ENCODE data around the gene PFKP. TPM values are rescaled to one million over a fixed set of nuclear protein-coding genes. Genes with fewer than 3 reads are reported as not detected.
A peak's percentile ranks its signal among the peaks of the same experiment; 100 is the strongest.
"Not testable (repeated sequence)": the region's sequence is repeated elsewhere in the genome, so short reads cannot be mapped to it uniquely, and the experiment has no call there.

PFKP gene
- total RNA-seq, 1 donor from 2014 or later: 52.3 TPM

DNA sequence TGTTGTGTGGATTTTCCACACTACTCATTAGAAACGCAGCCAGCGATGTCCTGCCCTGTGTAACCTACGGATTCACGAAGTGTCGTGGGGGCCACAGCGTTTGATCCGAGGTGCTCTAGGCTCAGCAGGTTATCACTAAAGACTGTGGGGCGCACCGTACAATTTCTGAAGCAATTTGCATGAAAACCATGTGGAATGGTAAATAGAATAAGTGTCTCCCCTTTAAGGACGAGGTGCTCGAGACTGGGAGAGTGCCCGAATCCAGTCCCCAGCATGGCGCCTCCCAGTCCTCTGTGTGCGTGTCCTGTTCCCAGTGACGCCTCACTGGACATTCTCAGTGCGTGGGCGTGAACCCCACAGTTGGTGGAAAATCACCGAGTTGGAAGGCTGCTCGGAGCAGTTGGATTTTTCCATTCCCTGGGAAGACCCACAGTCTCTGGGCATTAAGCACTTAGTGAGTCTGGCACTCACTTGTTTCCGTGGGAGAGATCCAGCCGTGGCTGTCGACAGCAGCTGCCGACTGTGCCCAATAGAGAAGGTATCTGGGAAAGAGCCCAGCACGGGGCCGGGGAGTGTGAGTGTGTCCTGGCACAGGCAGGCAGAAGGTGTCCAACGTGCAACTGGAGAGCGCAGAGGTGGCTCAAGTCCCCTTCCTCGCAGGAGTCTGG is 37.0 kb downstream of the PFKP start:
- H3K4me1 Mint-ChIP-seq (ENCODE audit: unreplicated experiment): peaks cover 5% of the 10 kb centered on the region
- peaks cover 33% of the 10 kb centered on the region for H3K36me3 Mint-ChIP-seq (ENCODE audit: low read depth, unreplicated experiment)
- H3K4me3 Mint-ChIP-seq (ENCODE audit: unreplicated experiment): no peak overlapping the region
- TF ChIP-seq, protein P1, sequence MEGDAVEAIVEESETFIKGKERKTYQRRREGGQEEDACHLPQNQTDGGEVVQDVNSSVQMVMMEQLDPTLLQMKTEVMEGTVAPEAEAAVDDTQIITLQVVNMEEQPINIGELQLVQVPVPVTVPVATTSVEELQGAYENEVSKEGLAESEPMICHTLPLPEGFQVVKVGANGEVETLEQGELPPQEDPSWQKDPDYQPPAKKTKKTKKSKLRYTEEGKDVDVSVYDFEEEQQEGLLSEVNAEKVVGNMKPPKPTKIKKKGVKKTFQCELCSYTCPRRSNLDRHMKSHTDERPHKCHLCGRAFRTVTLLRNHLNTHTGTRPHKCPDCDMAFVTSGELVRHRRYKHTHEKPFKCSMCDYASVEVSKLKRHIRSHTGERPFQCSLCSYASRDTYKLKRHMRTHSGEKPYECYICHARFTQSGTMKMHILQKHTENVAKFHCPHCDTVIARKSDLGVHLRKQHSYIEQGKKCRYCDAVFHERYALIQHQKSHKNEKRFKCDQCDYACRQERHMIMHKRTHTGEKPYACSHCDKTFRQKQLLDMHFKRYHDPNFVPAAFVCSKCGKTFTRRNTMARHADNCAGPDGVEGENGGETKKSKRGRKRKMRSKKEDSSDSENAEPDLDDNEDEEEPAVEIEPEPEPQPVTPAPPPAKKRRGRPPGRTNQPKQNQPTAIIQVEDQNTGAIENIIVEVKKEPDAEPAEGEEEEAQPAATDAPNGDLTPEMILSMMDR (IDR thresholded peaks at IDR 0.05; ENCODE audit: unreplicated experiment): no peak
- DNase-seq (ENCODE audit: low spot score): no peak
- H3K27me3 Mint-ChIP-seq (ENCODE audit: unreplicated experiment): peaks cover 3% of the 10 kb centered on the region
- H3K27ac Mint-ChIP-seq (ENCODE audit: unreplicated experiment): no peak overlapping the region
- no peaks in the 10 kb centered on the region for H3K9me3 Mint-ChIP-seq (ENCODE audit: unreplicated experiment)

DNA sequence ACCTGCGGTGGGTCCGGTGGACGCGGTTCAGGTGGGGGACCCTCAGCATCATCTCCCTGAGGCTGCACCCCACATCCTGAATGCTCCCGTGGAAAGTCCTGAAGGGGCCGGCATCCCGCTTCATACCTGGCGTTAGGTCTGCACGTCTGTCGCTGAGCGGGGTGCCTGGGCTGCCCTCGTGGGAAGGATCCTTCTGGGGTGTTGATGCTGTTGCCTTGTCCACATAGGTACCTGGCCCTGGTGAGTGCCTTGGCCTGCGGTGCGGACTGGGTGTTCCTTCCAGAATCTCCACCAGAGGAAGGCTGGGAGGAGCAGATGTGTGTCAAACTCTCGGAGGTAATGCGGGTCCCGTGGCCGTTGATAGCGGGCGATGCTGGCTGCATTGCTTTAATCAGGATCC is 37.8 kb downstream of the PFKP start:
- Mint-ChIP-seq H3K27me3 (ENCODE audit: unreplicated experiment) (peaks cover 5% of the 10 kb centered on the region), H3K4me1 (ENCODE audit: unreplicated experiment) (peaks cover 5% of the 10 kb centered on the region), H3K36me3 (ENCODE audit: low read depth, unreplicated experiment) (peaks cover 27% of the 10 kb centered on the region), H3K9me3 (ENCODE audit: unreplicated experiment) (no peaks in the 10 kb centered on the region), H3K27ac (ENCODE audit: unreplicated experiment) (no peak overlapping the region), H3K4me3 (ENCODE audit: unreplicated experiment) (no peak overlapping the region)
- TF ChIP-seq, protein P1 (IDR thresholded peaks at IDR 0.05; ENCODE audit: unreplicated experiment): no peak
- DNase-seq (ENCODE audit: low spot score): no peak

DNA sequence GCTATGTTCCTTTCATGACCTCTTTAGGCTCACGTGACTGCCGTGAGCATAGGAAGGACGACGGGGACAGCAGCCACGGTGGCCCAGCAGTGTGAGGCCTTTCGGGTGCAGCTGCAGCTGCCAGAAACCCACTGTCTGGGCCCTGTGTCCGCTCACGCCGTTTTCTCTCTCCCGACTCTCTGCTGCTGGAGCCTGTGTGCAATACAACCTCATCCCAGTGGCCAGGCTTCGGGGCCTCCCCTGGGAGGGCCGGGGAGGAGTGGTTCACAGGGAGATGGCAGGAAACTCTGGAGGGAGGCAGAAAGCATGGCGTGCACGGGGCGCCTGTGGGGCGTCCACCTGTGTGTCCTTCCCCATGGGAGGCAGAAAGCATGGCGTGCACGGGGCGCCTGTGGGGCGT is 38.6 kb downstream of the PFKP start:
- Mint-ChIP-seq H3K4me1 (ENCODE audit: unreplicated experiment) (peaks cover 5% of the 10 kb centered on the region), H3K9me3 (ENCODE audit: unreplicated experiment) (no peaks in the 10 kb centered on the region), H3K27ac (ENCODE audit: unreplicated experiment) (no peak overlapping the region), H3K36me3 (ENCODE audit: low read depth, unreplicated experiment) (peaks cover 29% of the 10 kb centered on the region), H3K27me3 (ENCODE audit: unreplicated experiment) (peaks cover 5% of the 10 kb centered on the region), H3K4me3 (ENCODE audit: unreplicated experiment) (no peak overlapping the region)
- DNase-seq (ENCODE audit: low spot score): no peak
- TF ChIP-seq, protein P1 (IDR thresholded peaks at IDR 0.05; ENCODE audit: unreplicated experiment): no peak

DNA sequence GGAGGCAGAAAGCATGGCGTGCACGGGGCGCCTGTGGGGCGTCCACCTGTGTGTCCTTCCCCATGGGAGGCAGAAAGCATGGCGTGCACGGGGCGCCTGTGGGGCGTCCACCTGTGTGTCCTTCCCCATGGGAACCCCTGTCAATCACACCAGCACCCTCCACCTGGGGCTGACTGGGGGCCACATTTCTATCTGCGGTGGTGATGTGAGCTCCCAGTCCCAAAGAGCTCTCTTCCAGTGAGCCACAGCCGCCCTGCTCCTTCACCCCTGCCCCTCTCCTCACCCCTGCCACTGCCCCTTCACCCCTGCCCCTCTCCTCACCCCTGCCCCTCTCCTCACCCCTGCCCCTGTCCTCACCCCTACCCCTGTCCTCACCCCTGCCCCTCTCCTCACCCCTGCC is 39.0 kb downstream of the PFKP start:
- H3K9me3 Mint-ChIP-seq (ENCODE audit: unreplicated experiment); H3K4me3 Mint-ChIP-seq (ENCODE audit: unreplicated experiment); H3K27ac Mint-ChIP-seq (ENCODE audit: unreplicated experiment); DNase-seq (ENCODE audit: low spot score); H3K27me3 Mint-ChIP-seq (ENCODE audit: unreplicated experiment); H3K4me1 Mint-ChIP-seq (ENCODE audit: unreplicated experiment): not testable (repeated sequence)
- H3K36me3 Mint-ChIP-seq (ENCODE audit: low read depth, unreplicated experiment): peaks cover 33% of the 10 kb centered on the region

DNA sequence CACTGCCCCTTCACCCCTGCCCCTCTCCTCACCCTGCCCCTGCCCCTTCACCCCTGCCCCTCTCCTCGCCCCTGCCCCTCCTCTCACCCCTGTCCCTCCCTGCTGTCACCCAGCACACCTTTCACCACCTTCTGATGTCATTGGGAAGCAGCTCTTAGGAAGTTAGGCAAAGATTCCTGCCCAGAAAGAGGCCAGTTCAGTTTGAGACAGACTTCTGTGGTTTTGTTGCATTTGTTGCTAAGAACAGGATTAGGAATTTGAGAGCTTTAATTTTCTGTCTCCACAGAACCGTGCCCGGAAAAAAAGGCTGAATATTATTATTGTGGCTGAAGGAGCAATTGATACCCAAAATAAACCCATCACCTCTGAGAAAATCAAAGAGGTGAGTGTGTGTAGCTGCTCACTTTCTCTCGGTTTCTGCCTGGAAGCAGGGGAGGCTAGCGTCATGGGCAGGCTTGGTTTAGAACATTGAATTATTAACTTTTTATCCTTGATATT is 39.6 kb downstream of the PFKP start:
- Mint-ChIP-seq H3K36me3 (ENCODE audit: low read depth, unreplicated experiment) (peaks cover 33% of the 10 kb centered on the region), H3K27me3 (ENCODE audit: unreplicated experiment) (peaks cover 5% of the 10 kb centered on the region), H3K4me1 (ENCODE audit: unreplicated experiment) (peaks cover 5% of the 10 kb centered on the region), H3K4me3 (ENCODE audit: unreplicated experiment) (no peak overlapping the region), H3K27ac (ENCODE audit: unreplicated experiment) (peak overlapping the region; percentile 43), H3K9me3 (ENCODE audit: unreplicated experiment) (no peaks in the 10 kb centered on the region)
- DNase-seq (ENCODE audit: low spot score): no peak
- TF ChIP-seq, protein P1 (IDR thresholded peaks at IDR 0.05; ENCODE audit: unreplicated experiment): no peak

Data from endothelial cell (in vitro differentiated cells).